IMR-90 (cell line): ENCODE data around the gene CCDC134. TPM values are rescaled to one million over a fixed set of nuclear protein-coding genes. Genes with fewer than 3 reads are reported as not detected.
A peak's percentile ranks its signal among the peaks of the same experiment; 100 is the strongest.

Experiments used
- ATAC-seq: fragments of 200-7000 bp; cut with Tn5 transposase; 2 replicates; pipeline ENCODE4 v1.9.1; 2020; ENCODE audit warnings: low read depth, mild to moderate bottlenecking, moderate library complexity
- BruUV-seq: library from RNA; stranded (reverse); fragments of 400-500 nt; replicated peaks from 2 replicates; lab custom pipeline; 2021; lab: Mats Ljungman, UMichigan
- CTCF ChIA-PET: fragments of 300-600 bp; formaldehyde crosslinking; extraction: SDS; loops from one replicate; lab custom pipeline; 2021; ENCODE audit warnings: antibody characterized with exemption; lab: Yijun Ruan, JAX
- POLR2A ChIA-PET: fragments of 300-600 bp; sonication (Branson Sonifier 250); formaldehyde crosslinking; loops from one replicate; lab custom pipeline; 2022; ENCODE audit warnings: antibody characterized with exemption; ENCODE audit not compliant: unreplicated experiment; lab: Charles Lee
- DNase-seq: peaks from one replicate; pipeline ENCODE4 v3.0.0; 2013
- H2AFZ ChIP-seq: replicated peaks from 2 replicates; pipeline ENCODE3; 2013; ENCODE audit warnings: low read length, mild to moderate bottlenecking; ENCODE audit not compliant: poor library complexity
- H2AK5ac ChIP-seq: 2 replicates; pipeline ENCODE4 v1.6.1; 2013; ENCODE audit warnings: low read depth, low read length, inconsistent platforms
- H2AK9ac ChIP-seq: replicated peaks from 2 replicates; pipeline ENCODE3; 2013; ENCODE audit warnings: mild to moderate bottlenecking, low read depth, low read length, moderate library complexity; ENCODE audit not compliant: poor library complexity
- H2BK120ac ChIP-seq: 2 replicates; pipeline ENCODE4 v1.6.1; 2013; ENCODE audit warnings: low read depth, low read length, inconsistent platforms
- H2BK15ac ChIP-seq: 3 replicates; pipeline ENCODE4 v1.6.1; 2013; ENCODE audit warnings: low read depth, low read length, inconsistent platforms
- H2BK20ac ChIP-seq: 2 replicates; pipeline ENCODE4 v1.6.1; 2013; ENCODE audit warnings: low read depth, mild to moderate bottlenecking, inconsistent platforms, low read length, moderate library complexity
- H2BK5ac ChIP-seq: 2 replicates; pipeline ENCODE4 v1.6.1; 2013; ENCODE audit warnings: mild to moderate bottlenecking, low read depth, low read length, inconsistent platforms; ENCODE audit not compliant: poor library complexity, severe bottlenecking
- H3K14ac ChIP-seq: replicated peaks from 2 replicates; pipeline ENCODE4 v1.6.1; 2013; ENCODE audit warnings: low read depth, low read length, inconsistent platforms
- H3K18ac ChIP-seq: 2 replicates; pipeline ENCODE4 v1.6.1; 2013; ENCODE audit warnings: low read depth, low read length, control low read depth
- H3K23ac ChIP-seq: 2 replicates; pipeline ENCODE4 v1.6.1; 2013; ENCODE audit warnings: low read depth, low read length, inconsistent platforms
- H3K27ac ChIP-seq: 2 replicates; pipeline ENCODE4 v1.5.1; 2013; ENCODE audit warnings: mild to moderate bottlenecking, control low read depth, low read length; ENCODE audit not compliant: insufficient read depth
- H3K27me3 ChIP-seq: 2 replicates; pipeline ENCODE4 v1.6.1; 2013; ENCODE audit warnings: low read length; ENCODE audit not compliant: control insufficient read depth, insufficient read depth
- H3K36me3 ChIP-seq: 2 replicates; pipeline ENCODE4 v1.6.1; 2013; ENCODE audit warnings: low read length, mixed read lengths; ENCODE audit not compliant: control insufficient read depth, insufficient read depth
- H3K4ac ChIP-seq: 2 replicates; pipeline ENCODE4 v1.6.1; 2013; ENCODE audit warnings: low read depth, low read length, inconsistent platforms
- H3K4me1 ChIP-seq: 2 replicates; pipeline ENCODE4 v1.6.1; 2013; ENCODE audit warnings: low read length, mixed read lengths; ENCODE audit not compliant: control insufficient read depth, insufficient read depth
- H3K4me2 ChIP-seq: 2 replicates; pipeline ENCODE4 v1.6.1; 2013; ENCODE audit warnings: low read depth, mild to moderate bottlenecking, control low read depth, low read length, moderate library complexity
- H3K4me3 ChIP-seq: 2 replicates; pipeline ENCODE4 v1.5.1; 2013; ENCODE audit warnings: low read depth, mild to moderate bottlenecking, control low read depth, low read length, moderate library complexity; ENCODE audit not compliant: insufficient read depth
- H3K56ac ChIP-seq: 2 replicates; pipeline ENCODE4 v1.6.1; 2013; ENCODE audit warnings: low read length, inconsistent platforms; ENCODE audit not compliant: insufficient read depth; ENCODE audit errors: extremely low read depth
- H3K79me1 ChIP-seq, 2 experiments: 2 replicates each; pipeline ENCODE4 v1.6.1; 2013; ENCODE audit warnings: low read length in 2 of 2, inconsistent platforms in 1 of 2, low read depth in 1 of 2
- H3K9ac ChIP-seq: 2 replicates; pipeline ENCODE4 v1.6.1; 2013; ENCODE audit warnings: low read depth, low read length, control low read depth
- H3K9me1 ChIP-seq: 2 replicates; pipeline ENCODE4 v1.6.1; 2013; ENCODE audit warnings: low read length, inconsistent platforms; ENCODE audit not compliant: insufficient read depth
- H3K9me3 ChIP-seq: 2 replicates; pipeline ENCODE4 v1.6.1; 2013; ENCODE audit warnings: low read length; ENCODE audit not compliant: control insufficient read depth, insufficient read depth
- H4K20me1 ChIP-seq: 2 replicates; pipeline ENCODE4 v1.6.1; 2013; ENCODE audit warnings: low read length, inconsistent platforms; ENCODE audit not compliant: insufficient read depth
- H4K5ac ChIP-seq: 2 replicates; pipeline ENCODE4 v1.6.1; 2013; ENCODE audit warnings: mild to moderate bottlenecking, low read depth, low read length, control low read depth
- H4K8ac ChIP-seq, 2 experiments: 2 replicates each; pipeline ENCODE4 v1.6.1; 2013; ENCODE audit warnings: low read depth in 2 of 2, low read length in 2 of 2, control low read depth in 1 of 2, inconsistent platforms in 1 of 2
- H4K91ac ChIP-seq: 2 replicates; pipeline ENCODE4 v1.6.1; 2013; ENCODE audit warnings: low read depth, low read length, inconsistent platforms; ENCODE audit not compliant: insufficient read depth
- FOS ChIP-seq: fragments of 150-350 bp; IDR thresholded peaks from 2 replicates; pipeline ENCODE4 v1.6.1; 2016; ENCODE audit warnings: low read depth, low read length
- MAZ ChIP-seq: IDR thresholded peaks from 2 replicates; pipeline ENCODE4 v1.6.1; 2012; ENCODE audit warnings: low read depth, mild to moderate bottlenecking, low read length, improper control_type of control experiment, moderate library complexity, borderline replicate concordance
- NFE2L2 ChIP-seq: fragments of 150-350 bp; IDR thresholded peaks from 2 replicates; pipeline ENCODE4 v1.6.1; 2016; ENCODE audit warnings: low read depth, mild to moderate bottlenecking, low read length
- RAD21 ChIP-seq: IDR thresholded peaks from 2 replicates; pipeline ENCODE4 v1.6.1; 2012; ENCODE audit warnings: low read length, improper control_type of control experiment
- SMC3 ChIP-seq: fragments of 150-350 bp; IDR thresholded peaks from 2 replicates; pipeline ENCODE4 v1.6.1; 2016; ENCODE audit warnings: low read depth, mild to moderate bottlenecking, antibody characterized with exemption, low read length, moderate library complexity
- WGBS, 2 experiments: methylation state at CpG; one replicate each; pipeline versions ENCODE4 v1.1.5 to v1.1.7; 2013; ENCODE audit warnings: missing lambda C conversion rate in 2 of 2; ENCODE audit not compliant: insufficient read length in 1 of 2; ENCODE audit errors: extremely low coverage in 2 of 2; 5-methylcytosine and 5-hydroxymethylcytosine counted together
- dilution Hi-C: fragments of 300-500 bp; cut with HindIII; formaldehyde crosslinking; loops from one replicate; pipeline ENCODE4 v1.14.3; 2018; ENCODE audit warnings: low sequenced_read_pairs; ENCODE audit not compliant: unreplicated experiment
- in situ Hi-C: fragments of 300-500 bp; cut with MboI; formaldehyde crosslinking; loops from 3 replicates; pipeline ENCODE4 v1.14.3; 2019; ENCODE audit warnings: low sequenced_read_pairs, inconsistent platforms, mixed read lengths
- intact Hi-C: fragments of 100-400 bp; cut with micrococcal nuclease; formaldehyde crosslinking; loops from 2 replicates; pipeline ENCODE4 v1.10.0; 2022
- polyA plus RNA-seq, 3 experiments: library from polyadenylated mRNA; depleted of rRNA; stranded (reverse); fragments of >200 nt; gene quantifications; 2 replicates each; pipeline ENCODE4 v1.2.3, GENCODE V29; 2012; ENCODE audit warnings: low replicate concordance in 1 of 3
- total RNA-seq: library from RNA; depleted of rRNA; stranded (reverse); fragments of >200 nt; gene quantifications from 2 replicates; pipeline ENCODE4 v1.2.3, GENCODE V29; 2012

Gene CCDC134
- total and polyA plus RNA-seq, 2 of the 4 experiments (the other 2 are of a cell fraction) = 5.1 to 7.0 TPM

- H3K36me3 ChIP-seq = no peaks in the 10 kb centered on the region
- H3K23ac ChIP-seq = no peak overlapping the region
- H4K5ac ChIP-seq = no peak overlapping the region
- H2BK5ac ChIP-seq = no peak overlapping the region
- H3K9me1 ChIP-seq = no peaks in the 10 kb centered on the region; the same call in 1 of the 2 replicates
- CTCF ChIA-PET = no interaction called here
- no peak overlapping the region for H2AFZ ChIP-seq
- dilution Hi-C loops = no loop called here
- no TSS peak for BruUV-seq
- H2BK15ac ChIP-seq = no peak overlapping the region
- 0 out of 2 replicates have a peak overlapping the region, but pooled peaks have one; percentile 9 for H2AK5ac ChIP-seq
- H3K27ac ChIP-seq = no peak overlapping the region
- in situ Hi-C loops = no loop called here
- no peak overlapping the region for H3K4ac ChIP-seq
- H3K9ac ChIP-seq = no peak overlapping the region
- H3K4me3 ChIP-seq = no peak overlapping the region
- H3K14ac ChIP-seq = no peak overlapping the region
- H3K27me3 ChIP-seq = no peaks in the 10 kb centered on the region
- TF ChIP-seq RAD21 (no peak), MAZ (no peak), FOS (no peak), SMC3 (no peak), NFE2L2 (no peak)
- no peak for DNase-seq
- H4K8ac ChIP-seq = no peak overlapping the region
- peaks cover 0 to 9% of the 10 kb centered on the region in 2 experiments; a peak in 1 of 4 replicates for H3K79me1 ChIP-seq
- ATAC-seq = no peak
- no CpG with 5 or more reads among the region's 4 CpGs for WGBS, 2 experiments
- H4K91ac ChIP-seq = no peak overlapping the region
- H3K4me1 ChIP-seq = peaks cover 18% of the 10 kb centered on the region
- H2BK20ac ChIP-seq = no peak overlapping the region
- POLR2A ChIA-PET = no interaction called here
- H3K56ac ChIP-seq = no peak overlapping the region
- no peak overlapping the region for H3K18ac ChIP-seq
- H3K4me2 ChIP-seq = no peak overlapping the region
- intact Hi-C loops = no loop called here
- no peak overlapping the region for H2BK120ac ChIP-seq
- H4K20me1 ChIP-seq = no peaks in the 10 kb centered on the region
- H2AK9ac ChIP-seq = no peak overlapping the region
- no peaks in the 10 kb centered on the region for H3K9me3 ChIP-seq
Measured at GRCh38 chr22:41828516-41828915, 28.0 kb downstream of the CCDC134 start.
